ENCODE data around the gene PID1.

PID1 gene

DNA sequence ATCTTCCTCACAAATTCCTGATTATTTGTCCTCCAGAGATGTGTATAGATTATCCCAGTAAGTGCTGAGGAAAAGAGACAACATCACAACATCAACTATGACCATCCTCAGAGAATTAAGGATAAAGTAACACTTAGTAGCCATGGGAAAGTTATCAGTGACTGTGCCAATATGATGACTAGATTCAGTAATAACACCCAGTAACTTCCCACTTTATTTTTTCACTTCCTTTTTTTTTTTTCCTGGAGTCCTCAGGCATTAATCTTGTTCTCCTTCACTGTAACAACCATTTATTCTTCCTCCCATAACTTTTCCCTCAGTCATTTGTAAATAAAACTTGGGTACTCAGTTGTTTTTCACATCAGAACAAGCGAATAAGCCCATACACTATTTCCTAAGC, 16.7 kb upstream of the PID1 start:
- no peak for TF ChIP-seq POLR2AphosphoS5 (IDR thresholded peaks at IDR 0.05; ENCODE audit: low read depth, low read length)
- peak; percentile 48; the same call in 1 of the 2 replicates for TF ChIP-seq SPI1 (IDR thresholded peaks at IDR 0.05; ENCODE audit: low read depth, low read length)
- DNase-seq (ENCODE audit: insufficient read length, low spot score) (no peak), FAIRE-seq (no peak)

DNA sequence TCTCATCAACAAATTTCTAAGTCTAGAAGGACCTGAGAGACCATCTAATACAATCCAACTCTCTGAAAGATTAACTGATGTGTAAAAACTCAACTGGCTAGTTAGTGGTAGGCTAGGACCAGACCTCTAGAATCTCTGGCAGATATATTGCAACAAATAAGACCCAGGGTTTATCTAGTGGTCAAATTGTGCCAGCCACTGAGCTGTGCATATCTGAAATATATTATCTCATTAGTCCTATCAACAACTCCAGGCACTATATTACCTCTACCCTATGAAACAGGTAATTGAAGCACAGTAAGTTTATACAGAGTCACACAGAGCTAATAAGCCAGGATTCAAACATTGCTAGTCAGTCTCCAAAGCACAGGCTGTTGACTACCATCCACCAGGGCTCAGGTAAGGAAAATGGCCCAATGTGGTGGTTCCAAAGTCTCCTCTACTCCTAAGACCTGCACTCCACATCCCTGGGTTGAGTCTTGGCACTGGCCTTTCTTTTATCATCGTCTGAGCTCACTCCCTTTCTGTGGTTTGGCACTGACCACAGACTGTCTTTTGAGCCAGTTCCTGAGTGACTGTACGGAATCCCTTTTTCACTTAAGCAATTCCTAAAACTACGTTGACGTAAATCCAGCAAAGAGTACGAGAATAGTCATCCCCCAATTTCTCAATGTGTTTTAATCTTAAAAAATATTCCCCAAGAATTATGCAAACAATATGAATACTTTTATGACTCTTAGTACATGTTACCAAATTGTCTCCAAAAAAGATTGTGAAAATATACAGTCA, 11.9 kb upstream of the PID1 start:
- DNase-seq (ENCODE audit: insufficient read length, low spot score) = no peak
- FAIRE-seq = no peak
- no peak for TF ChIP-seq TAF1 (IDR thresholded peaks at IDR 0.05; ENCODE audit: low read depth, low read length)

DNA sequence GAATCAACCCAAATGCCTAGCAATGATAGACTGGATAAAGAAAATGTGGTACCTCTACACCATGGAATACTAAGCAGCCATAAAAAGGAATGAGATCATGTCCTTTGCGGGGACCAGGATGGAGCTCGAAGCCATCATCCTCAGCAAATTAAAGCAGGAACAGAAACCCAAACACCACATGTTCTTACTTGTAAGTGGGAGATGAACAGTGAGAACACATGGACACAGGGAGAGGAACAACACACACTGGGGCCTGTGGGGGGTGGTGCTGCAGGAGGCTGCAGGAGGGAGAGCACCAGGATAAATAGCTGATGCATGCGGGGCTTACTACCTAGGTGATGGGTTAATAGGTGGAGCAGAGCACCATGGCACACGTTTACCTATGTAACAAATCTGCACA, 8.4 kb upstream of the PID1 start:
- FAIRE-seq (no peak), DNase-seq (ENCODE audit: insufficient read length, low spot score) (no peak)
- TF ChIP-seq POLR2AphosphoS5 (IDR thresholded peaks at IDR 0.05; ENCODE audit: low read depth, low read length) (no peak), SPI1 (IDR thresholded peaks at IDR 0.05; ENCODE audit: low read depth, low read length) (no peak), TAF1 (IDR thresholded peaks at IDR 0.05; ENCODE audit: low read depth, low read length) (no peak), PAX5 (IDR thresholded peaks at IDR 0.05; ENCODE audit: insufficient read depth, low read length, severe bottlenecking) (no peak), POU2F2 (IDR thresholded peaks at IDR 0.05; ENCODE audit: low read depth, low read length) (no peak), POLR2A (IDR thresholded peaks at IDR 0.05; ENCODE audit: low read depth, low read length) (no peak)

DNA sequence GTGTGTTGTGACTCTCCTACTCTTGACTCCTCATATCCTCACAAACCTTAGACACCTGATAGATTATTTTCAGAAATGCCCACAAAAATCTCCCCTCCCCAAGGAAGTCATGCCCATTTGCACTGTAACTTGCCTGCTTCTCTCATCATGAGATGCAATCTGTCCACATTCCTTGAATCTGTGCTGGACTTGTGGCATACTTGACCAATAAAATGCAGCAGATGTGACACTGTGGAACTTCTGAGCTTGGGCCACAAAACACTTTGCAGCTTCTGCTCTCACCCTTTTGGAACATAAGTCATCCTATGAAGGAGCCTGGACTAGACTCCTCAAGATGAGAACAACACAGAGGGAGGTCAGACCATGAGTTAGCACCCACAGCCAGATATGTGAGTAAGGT, 4.4 kb upstream of the PID1 start:
- FAIRE-seq (no peak), DNase-seq (ENCODE audit: insufficient read length, low spot score) (no peak)
- no peak for TF ChIP-seq POU2F2 (IDR thresholded peaks at IDR 0.05; ENCODE audit: low read depth, low read length)
- TF ChIP-seq PAX5 (IDR thresholded peaks at IDR 0.05; ENCODE audit: insufficient read depth, low read length, severe bottlenecking) = no peak
- TF ChIP-seq TAF1 (IDR thresholded peaks at IDR 0.05; ENCODE audit: low read depth, low read length) = no peak
- TF ChIP-seq POLR2AphosphoS5 (IDR thresholded peaks at IDR 0.05; ENCODE audit: low read depth, low read length) = no peak
- no peak for TF ChIP-seq POLR2A (IDR thresholded peaks at IDR 0.05; ENCODE audit: low read depth, low read length)

DNA sequence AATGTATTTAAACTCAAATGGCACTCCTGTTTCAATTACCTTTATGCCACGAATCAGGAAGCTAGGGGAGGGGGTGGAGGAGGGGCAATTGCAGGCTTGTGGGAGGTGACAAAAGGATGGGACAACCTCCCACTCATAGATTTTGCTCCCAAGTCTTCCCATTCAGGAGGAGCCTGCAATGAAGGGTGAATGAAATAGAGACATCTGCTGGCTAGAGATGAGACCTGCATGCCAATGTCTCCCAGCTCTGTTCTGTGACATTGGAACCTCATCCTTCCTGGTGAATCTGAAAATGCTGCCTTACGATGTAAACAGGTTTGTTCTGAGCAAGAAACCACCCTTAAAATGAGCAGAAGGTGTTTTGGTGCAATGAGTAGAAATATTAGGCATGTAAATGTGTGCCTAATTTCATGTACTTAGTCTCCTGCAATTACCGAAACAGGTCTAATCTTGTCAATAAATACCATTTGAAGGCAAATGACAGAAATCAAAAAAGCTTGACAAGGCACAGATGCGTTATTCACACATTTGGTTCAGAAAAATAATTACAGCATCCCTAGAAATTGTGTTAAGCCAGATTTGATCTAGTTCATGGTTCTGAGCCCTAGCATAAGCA, 2.7 kb upstream of the PID1 start:
- no peak for TF ChIP-seq POLR2A (IDR thresholded peaks at IDR 0.05; ENCODE audit: low read depth, low read length)
- no peak for TF ChIP-seq PAX5 (IDR thresholded peaks at IDR 0.05; ENCODE audit: insufficient read depth, low read length, severe bottlenecking)
- FAIRE-seq (peak; percentile 83), DNase-seq (ENCODE audit: insufficient read length, low spot score) (peak; percentile 27)

DNA sequence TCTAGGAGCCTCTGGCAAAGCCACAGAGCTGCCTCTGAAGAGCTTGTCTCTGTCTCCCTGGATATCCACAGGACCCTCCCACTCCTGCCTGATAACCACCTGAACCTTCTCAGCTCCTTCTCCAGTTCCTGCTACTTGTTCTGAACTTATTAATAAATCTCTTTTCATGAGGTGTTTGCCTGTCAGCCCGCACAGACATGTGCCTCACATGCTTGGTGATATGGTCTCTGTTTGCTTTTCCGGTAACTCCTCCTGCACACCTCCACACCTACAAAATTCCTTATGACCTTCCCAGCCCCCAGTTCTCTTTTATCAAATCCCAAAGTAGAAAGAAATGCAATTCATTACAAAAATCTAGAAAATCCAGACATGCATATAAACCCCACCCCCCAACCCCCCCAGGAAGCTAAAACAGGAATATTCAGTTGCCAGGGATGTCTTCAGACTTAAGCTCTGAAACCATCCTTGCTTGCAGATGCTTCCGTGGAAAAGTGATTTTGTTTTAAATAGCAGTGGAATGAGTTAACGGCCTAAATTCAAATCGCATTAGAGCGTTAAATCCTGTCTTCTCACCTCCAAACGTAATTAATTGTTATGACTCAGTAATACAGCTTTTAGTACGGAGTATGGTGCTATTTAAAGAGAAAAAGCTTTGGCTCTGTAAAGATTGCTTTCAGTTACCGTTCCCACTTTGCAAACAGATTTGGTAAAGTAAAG, 2.1 kb upstream of the PID1 start:
- no peak for DNase-seq (ENCODE audit: insufficient read length, low spot score)
- TF ChIP-seq PAX5 (IDR thresholded peaks at IDR 0.05; ENCODE audit: insufficient read depth, low read length, severe bottlenecking) = no peak
- no peak for TF ChIP-seq TAF1 (IDR thresholded peaks at IDR 0.05; ENCODE audit: low read depth, low read length)
- no peak for TF ChIP-seq SPI1 (IDR thresholded peaks at IDR 0.05; ENCODE audit: low read depth, low read length)
- no peak for TF ChIP-seq POLR2AphosphoS5 (IDR thresholded peaks at IDR 0.05; ENCODE audit: low read depth, low read length)
- TF ChIP-seq POU2F2 (IDR thresholded peaks at IDR 0.05; ENCODE audit: low read depth, low read length) = no peak
- TF ChIP-seq POLR2A (IDR thresholded peaks at IDR 0.05; ENCODE audit: low read depth, low read length) = no peak

DNA sequence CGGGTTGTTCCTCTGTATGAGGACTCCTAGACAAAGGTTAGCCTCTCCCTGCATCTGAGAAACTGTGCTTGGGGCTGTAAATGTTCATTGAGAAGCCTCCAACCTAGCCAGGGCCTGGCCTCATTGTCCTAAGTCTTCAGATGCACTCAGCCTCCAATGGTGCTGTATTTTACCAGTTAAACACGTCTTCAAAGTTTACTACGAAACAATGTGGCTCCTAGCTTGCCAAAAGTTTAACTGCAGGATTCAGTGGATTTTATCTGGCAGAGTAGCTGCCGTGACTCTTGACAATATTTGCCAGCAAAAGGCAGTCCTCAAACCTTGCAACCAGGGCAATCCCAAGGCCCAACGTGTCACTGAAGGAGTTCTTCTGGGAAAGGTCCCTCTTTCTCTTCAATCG, 1.1 kb downstream of the PID1 start:
- DNase-seq (ENCODE audit: insufficient read length, low spot score) (no peak), FAIRE-seq (no peak)
- TF ChIP-seq POU2F2 (IDR thresholded peaks at IDR 0.05; ENCODE audit: low read depth, low read length) = no peak
- TF ChIP-seq PAX5 (IDR thresholded peaks at IDR 0.05; ENCODE audit: insufficient read depth, low read length, severe bottlenecking) = no peak

More for the DNA sequence above, 2.1 kb upstream of the PID1 start:
- FAIRE-seq = no peak

DNA sequence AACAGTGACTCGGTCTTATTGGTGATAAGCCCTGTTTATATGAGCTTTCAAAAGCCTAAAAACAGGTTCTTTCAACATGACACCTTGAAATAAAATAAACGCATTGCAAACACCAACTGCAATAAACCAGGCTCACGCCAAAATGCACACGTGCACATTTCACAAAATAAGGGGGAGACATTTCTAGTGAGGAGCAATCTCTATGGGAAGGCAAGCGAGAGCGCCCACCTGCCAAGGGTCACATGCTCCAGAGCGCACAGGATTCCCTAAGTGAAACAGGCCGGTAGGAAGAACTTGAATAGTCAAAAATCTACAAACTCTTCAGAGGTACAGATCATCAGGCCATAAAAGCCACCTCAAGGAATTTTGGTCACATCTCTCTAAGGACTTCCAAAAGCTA, 1.9 kb downstream of the PID1 start:
- no peak for DNase-seq (ENCODE audit: insufficient read length, low spot score)
- FAIRE-seq = no peak
- TF ChIP-seq POLR2AphosphoS5 (IDR thresholded peaks at IDR 0.05; ENCODE audit: low read depth, low read length) (no peak), PAX5 (IDR thresholded peaks at IDR 0.05; ENCODE audit: insufficient read depth, low read length, severe bottlenecking) (no peak), TAF1 (IDR thresholded peaks at IDR 0.05; ENCODE audit: low read depth, low read length) (no peak), POLR2A (IDR thresholded peaks at IDR 0.05; ENCODE audit: low read depth, low read length) (no peak), SPI1 (IDR thresholded peaks at IDR 0.05; ENCODE audit: low read depth, low read length) (no peak)

DNA sequence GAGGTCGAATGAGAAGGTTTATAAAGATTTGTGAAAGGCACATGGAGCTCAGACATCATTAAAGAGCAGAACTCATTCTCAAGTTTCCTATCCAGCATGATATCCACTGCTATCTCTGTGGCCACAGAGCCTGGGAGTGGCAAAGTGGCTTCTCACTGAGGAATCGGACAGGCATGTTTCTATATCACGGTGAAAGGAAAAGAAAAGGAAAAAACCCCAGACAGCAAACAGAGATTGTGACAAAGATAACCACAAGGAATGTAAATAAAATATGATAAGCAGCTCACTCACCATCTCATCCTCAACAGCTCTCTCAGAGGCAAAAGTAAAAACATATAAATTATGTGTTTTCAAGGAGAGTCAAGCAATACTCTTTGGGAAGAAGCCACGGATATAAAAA, 2.5 kb downstream of the PID1 start:
- DNase-seq (ENCODE audit: insufficient read length, low spot score) (no peak), FAIRE-seq (no peak)
- no peak for TF ChIP-seq POU2F2 (IDR thresholded peaks at IDR 0.05; ENCODE audit: low read depth, low read length)
- no peak for TF ChIP-seq PAX5 (IDR thresholded peaks at IDR 0.05; ENCODE audit: insufficient read depth, low read length, severe bottlenecking)
- TF ChIP-seq SPI1 (IDR thresholded peaks at IDR 0.05; ENCODE audit: low read depth, low read length) = no peak
- no peak for TF ChIP-seq TAF1 (IDR thresholded peaks at IDR 0.05; ENCODE audit: low read depth, low read length)
- TF ChIP-seq POLR2A (IDR thresholded peaks at IDR 0.05; ENCODE audit: low read depth, low read length) = no peak
- no peak for TF ChIP-seq POLR2AphosphoS5 (IDR thresholded peaks at IDR 0.05; ENCODE audit: low read depth, low read length)

DNA sequence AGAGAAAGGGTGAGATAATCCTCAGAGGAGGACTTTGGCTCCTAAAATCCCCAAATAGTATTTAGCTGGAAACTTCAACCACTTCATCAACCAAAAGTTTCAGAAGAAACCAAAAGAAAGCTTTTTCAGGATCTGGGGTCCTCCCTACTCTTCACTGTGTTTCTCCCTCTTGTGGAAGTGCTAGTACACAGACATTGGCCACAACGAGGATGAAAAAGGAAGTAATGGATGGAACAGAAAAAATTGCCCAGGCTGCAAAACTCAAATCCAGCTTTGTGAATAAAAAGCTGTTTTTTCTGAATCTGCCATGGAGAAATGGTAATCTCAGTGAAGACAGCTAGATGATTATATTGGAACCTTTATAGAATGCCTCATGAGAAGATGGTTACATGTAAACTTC, 4.0 kb downstream of the PID1 start:
- TF ChIP-seq PAX5 (IDR thresholded peaks at IDR 0.05; ENCODE audit: insufficient read depth, low read length, severe bottlenecking) = no peak
- no peak for TF ChIP-seq POLR2A (IDR thresholded peaks at IDR 0.05; ENCODE audit: low read depth, low read length)
- TF ChIP-seq POU2F2 (IDR thresholded peaks at IDR 0.05; ENCODE audit: low read depth, low read length) = no peak
- no peak for TF ChIP-seq POLR2AphosphoS5 (IDR thresholded peaks at IDR 0.05; ENCODE audit: low read depth, low read length)
- TF ChIP-seq SPI1 (IDR thresholded peaks at IDR 0.05; ENCODE audit: low read depth, low read length) = no peak
- no peak for TF ChIP-seq TAF1 (IDR thresholded peaks at IDR 0.05; ENCODE audit: low read depth, low read length)
- FAIRE-seq = no peak

More for the DNA sequence above, 4.0 kb downstream of the PID1 start:
- DNase-seq (ENCODE audit: insufficient read length, low spot score) = no peak

Data from GM12891 (cell line).